GM12891 (cell line): Measurements from ENCODE around the gene CTNNA1.

Experiments
- POLR2A ChIP-seq: IDR thresholded peaks from 2 replicates; pipeline ENCODE4 v1.6.1; 2011; ENCODE audit warnings: low read depth, low read length, control low read depth
- POLR2AphosphoS5 ChIP-seq: IDR thresholded peaks from 2 replicates; pipeline ENCODE4 v1.6.1; 2011; ENCODE audit warnings: low read depth, low read length, control low read depth
- POU2F2 ChIP-seq: IDR thresholded peaks from 2 replicates; pipeline ENCODE4 v1.6.1; 2011; ENCODE audit warnings: low read depth, mild to moderate bottlenecking, control low read depth, low read length, moderate library complexity
- TAF1 ChIP-seq: IDR thresholded peaks from 2 replicates; pipeline ENCODE4 v1.6.1; 2011; ENCODE audit warnings: low read depth, low read length, control low read depth

- TF ChIP-seq POLR2A (no peak), POLR2AphosphoS5 (no peak), TAF1 (no peak), POU2F2 (no peak)
Observed at GRCh38 chr5:138732466-138732865, 20.8 kb upstream of the CTNNA1 start.
